SU-DHL-6 (cell line): ENCODE results near the gene RNF5.
A peak's percentile ranks its signal among the peaks of the same experiment; 100 is the strongest.

ENCODE experiments used
- H2AFZ ChIP-seq: fragments of 200-600 bp; sonication (generic); 2 replicates; pipeline ENCODE4 v1.6.1; 2014; ENCODE audit warnings: low read depth, mild to moderate bottlenecking, moderate library complexity, mixed read lengths, antibody characterized with exemption, low read length; ENCODE audit not compliant: severe bottlenecking
- H3F3A ChIP-seq: fragments of 200-600 bp; shearing (Covaris generic); 2 replicates; pipeline ENCODE4 v1.6.0; 2016; ENCODE audit warnings: antibody characterized with exemption, mild to moderate bottlenecking; ENCODE audit not compliant: insufficient read depth
- H3K27ac ChIP-seq: fragments of 200-600 bp; sonication (generic); 2 replicates; pipeline ENCODE4 v1.5.1; 2016; ENCODE audit warnings: low read depth, mild to moderate bottlenecking, low read length, moderate library complexity, mixed read lengths
- H3K27me3 ChIP-seq: fragments of 200-600 bp; sonication (generic), shearing (Covaris generic); 2 replicates; pipeline ENCODE4 v1.6.0; 2014; ENCODE audit warnings: mild to moderate bottlenecking, low read length
- H3K36me3 ChIP-seq: fragments of 200-600 bp; sonication (generic); 2 replicates; pipeline ENCODE4 v1.6.1; 2014; ENCODE audit warnings: mild to moderate bottlenecking, low read length, mixed read lengths
- H3K4me2 ChIP-seq: fragments of 300-600, 200-600 bp; shearing (Covaris generic), sonication (generic); 2 replicates; pipeline ENCODE4 v1.6.0; 2014; ENCODE audit warnings: low read length, low read depth, mild to moderate bottlenecking; ENCODE audit not compliant: poor library complexity, severe bottlenecking
- H3K4me3 ChIP-seq: fragments of 200-600 bp; sonication (generic); 2 replicates; pipeline ENCODE4 v1.5.1; 2014; ENCODE audit warnings: antibody characterized with exemption, low read length, mild to moderate bottlenecking, mixed read lengths; ENCODE audit not compliant: insufficient read depth, poor library complexity, severe bottlenecking
- H3K79me2 ChIP-seq: fragments of 200-600 bp; sonication (generic); 2 replicates; pipeline ENCODE4 v1.6.1; 2014; ENCODE audit warnings: mild to moderate bottlenecking, low read length, moderate library complexity; ENCODE audit not compliant: insufficient read depth
- H3K9ac ChIP-seq: fragments of 200-600 bp; sonication (generic); 2 replicates; pipeline ENCODE4 v1.7.0; 2014; ENCODE audit warnings: mild to moderate bottlenecking, low read length
- H3K9me2 ChIP-seq: fragments of 200-600 bp; sonication (generic); replicated peaks from 2 replicates; pipeline ENCODE4 v1.6.1; 2014; ENCODE audit warnings: low read length; ENCODE audit not compliant: insufficient read depth
- H3K9me3 ChIP-seq: fragments of 200-600 bp; sonication (generic); 2 replicates; pipeline ENCODE4 v1.6.1; 2014; ENCODE audit warnings: low read length, mixed read lengths; ENCODE audit not compliant: insufficient read depth
- H4K20me1 ChIP-seq: fragments of 200-600 bp; sonication (generic); 2 replicates; pipeline ENCODE4 v1.6.1; 2014; ENCODE audit warnings: low read depth, mild to moderate bottlenecking, antibody characterized with exemption, low read length, moderate library complexity, mixed read lengths
- EZH2phosphoT487 ChIP-seq: fragments of 200-600 bp; sonication (generic), shearing (Covaris generic); conservative IDR thresholded peaks from 2 replicates; pipeline ENCODE4 v1.6.1; 2018; ENCODE audit warnings: mild to moderate bottlenecking, antibody characterized with exemption, low read length, moderate library complexity, mixed read lengths
- TF ChIP-seq, protein P1 (sequence below): fragments of 200-600 bp; sonication (generic); IDR thresholded peaks from one replicate; pipeline ENCODE4 v1.5.1; 2017; ENCODE audit warnings: antibody characterized with exemption, mild to moderate bottlenecking, low read length, moderate library complexity; ENCODE audit not compliant: insufficient read depth, poor library complexity, severe bottlenecking

RNF5 gene

DNA sequence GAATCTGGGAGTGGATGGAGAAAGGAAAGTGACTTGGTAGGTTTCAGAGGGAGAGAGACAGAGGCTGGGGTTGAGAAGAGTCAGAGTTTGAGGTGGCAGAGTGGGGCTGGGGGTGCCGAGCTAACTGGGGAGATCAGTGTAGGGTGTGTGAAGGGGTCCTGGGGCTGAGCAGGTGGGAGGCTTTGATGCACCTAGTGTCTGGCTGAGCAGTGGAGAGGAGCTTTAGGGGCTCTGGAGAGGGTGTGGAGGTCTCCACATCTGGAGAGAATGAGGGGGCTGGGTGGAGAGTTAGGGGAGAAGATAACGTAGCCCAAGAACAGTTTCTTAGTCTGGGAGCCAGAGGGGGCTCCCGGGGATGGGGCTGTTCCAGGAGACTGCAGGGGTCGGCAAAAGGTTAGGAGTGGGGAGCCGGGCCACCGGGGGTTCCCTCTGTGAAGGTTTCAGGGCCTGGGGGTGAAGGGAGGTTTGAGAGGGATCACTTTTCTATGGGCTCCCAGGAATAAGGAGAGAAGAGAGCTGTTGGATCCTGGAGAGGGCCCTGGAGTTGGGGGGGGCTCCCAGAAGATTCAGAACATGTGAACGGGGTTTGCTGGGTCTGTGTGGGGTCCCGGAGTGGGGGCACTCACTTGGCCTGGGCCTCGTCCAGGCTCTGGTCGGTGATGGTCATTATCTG lies 11.0 kb downstream of the RNF5 start:
- Histone ChIP-seq H3K4me3 (peak overlapping the region; percentile 59), H3K4me2 (peak overlapping the region; percentile 95), H3K36me3 (no peaks in the 10 kb centered on the region), H3K9ac (peak overlapping the region; percentile 91), H3K27ac (peak overlapping the region; percentile 87), H3K27me3 (no peaks in the 10 kb centered on the region), H4K20me1 (no peaks in the 10 kb centered on the region), H3K79me2 (peaks cover 30% of the 10 kb centered on the region), H3F3A (peaks cover 25% of the 10 kb centered on the region), H2AFZ (no peak overlapping the region), H3K9me3 (no peaks in the 10 kb centered on the region), H3K9me2 (no peaks in the 10 kb centered on the region)
- TF ChIP-seq, protein P1, sequence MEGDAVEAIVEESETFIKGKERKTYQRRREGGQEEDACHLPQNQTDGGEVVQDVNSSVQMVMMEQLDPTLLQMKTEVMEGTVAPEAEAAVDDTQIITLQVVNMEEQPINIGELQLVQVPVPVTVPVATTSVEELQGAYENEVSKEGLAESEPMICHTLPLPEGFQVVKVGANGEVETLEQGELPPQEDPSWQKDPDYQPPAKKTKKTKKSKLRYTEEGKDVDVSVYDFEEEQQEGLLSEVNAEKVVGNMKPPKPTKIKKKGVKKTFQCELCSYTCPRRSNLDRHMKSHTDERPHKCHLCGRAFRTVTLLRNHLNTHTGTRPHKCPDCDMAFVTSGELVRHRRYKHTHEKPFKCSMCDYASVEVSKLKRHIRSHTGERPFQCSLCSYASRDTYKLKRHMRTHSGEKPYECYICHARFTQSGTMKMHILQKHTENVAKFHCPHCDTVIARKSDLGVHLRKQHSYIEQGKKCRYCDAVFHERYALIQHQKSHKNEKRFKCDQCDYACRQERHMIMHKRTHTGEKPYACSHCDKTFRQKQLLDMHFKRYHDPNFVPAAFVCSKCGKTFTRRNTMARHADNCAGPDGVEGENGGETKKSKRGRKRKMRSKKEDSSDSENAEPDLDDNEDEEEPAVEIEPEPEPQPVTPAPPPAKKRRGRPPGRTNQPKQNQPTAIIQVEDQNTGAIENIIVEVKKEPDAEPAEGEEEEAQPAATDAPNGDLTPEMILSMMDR: no peak
- TF ChIP-seq EZH2phosphoT487: no peak

GRCh38 chr6:32189742-32190053 lies 11.5 kb downstream of the RNF5 start:
- Histone ChIP-seq H3K4me3 (peak overlapping the region; percentile 59), H3K4me2 (peak overlapping the region; percentile 95), H3K27me3 (no peaks in the 10 kb centered on the region), H3F3A (peaks cover 29% of the 10 kb centered on the region), H3K9me2 (no peaks in the 10 kb centered on the region), H4K20me1 (no peaks in the 10 kb centered on the region), H3K27ac (peak overlapping the region; percentile 87), H3K9ac (peak overlapping the region; percentile 91), H3K36me3 (no peaks in the 10 kb centered on the region), H3K79me2 (peaks cover 30% of the 10 kb centered on the region), H3K9me3 (no peaks in the 10 kb centered on the region), H2AFZ (no peak overlapping the region)
- TF ChIP-seq, protein P1: no peak
- TF ChIP-seq EZH2phosphoT487: no peak

DNA sequence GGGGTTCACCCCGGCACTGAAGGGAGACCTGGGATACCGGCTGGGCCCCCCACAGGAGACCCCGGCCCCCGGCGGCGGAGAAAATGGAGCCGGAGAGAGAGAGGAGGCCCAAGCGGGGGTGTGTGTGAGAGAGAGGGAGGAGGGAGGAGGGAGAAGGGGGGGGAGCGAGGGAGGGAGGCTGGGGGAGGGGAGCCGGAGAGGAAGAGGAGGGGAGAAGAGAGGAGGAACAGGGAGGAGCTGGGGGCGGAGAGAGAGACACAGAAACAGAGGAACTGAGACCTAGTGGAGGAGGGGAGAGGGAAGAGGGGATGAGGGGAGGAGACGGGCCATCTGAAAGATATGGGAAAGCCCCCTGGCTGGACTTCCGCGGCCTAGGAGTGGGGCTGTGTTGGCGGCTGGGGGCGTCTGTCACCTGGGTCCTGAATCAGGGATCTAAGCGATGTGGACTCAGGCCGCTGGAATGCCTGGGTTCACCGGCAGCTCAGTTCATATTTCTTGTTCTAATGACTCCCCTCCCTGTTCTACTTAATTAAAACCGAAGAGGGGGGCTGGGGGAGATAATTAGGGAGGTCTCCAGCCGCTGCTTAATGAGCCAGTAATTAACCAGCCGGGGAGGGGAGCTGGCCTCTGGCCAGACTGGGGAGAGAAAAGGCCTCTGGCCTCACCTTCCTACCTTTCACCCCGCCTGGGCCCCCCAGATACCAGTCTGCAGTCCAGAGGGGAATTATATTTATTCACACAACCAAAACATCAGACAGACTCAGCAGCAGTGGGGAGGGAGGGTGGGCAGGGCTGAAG lies 12.0 kb downstream of the RNF5 start, which contains the start of gene PBX2:
TSS of gene PBX2 (minus strand) at position 149 of the 798 bp plus-strand sequence. CDS start 287 bp downstream, outside the sequence.
- Histone ChIP-seq H3K4me2 (peak within 1 kb of the TSS; percentile 95), H3K9ac (peak within 1 kb of the TSS; percentile 91), H3K36me3 (no peaks in the 10 kb centered on the region), H3K4me3 (peak within 1 kb of the TSS; percentile 60), H3K9me2 (no peaks in the 10 kb centered on the region), H3K27me3 (no peaks in the 10 kb centered on the region), H3K79me2 (peaks cover 30% of the 10 kb centered on the region), H3K27ac (peak within 1 kb of the TSS; percentile 87), H4K20me1 (no peaks in the 10 kb centered on the region), H3F3A (peaks cover 30% of the 10 kb centered on the region), H3K9me3 (no peaks in the 10 kb centered on the region), H2AFZ (no peak within 1 kb of the TSS)
- TF ChIP-seq EZH2phosphoT487: no peak
- TF ChIP-seq, protein P1: no peak
